Measurements from ENCODE around the gene SH3RF3. TPM values are rescaled to one million over a fixed set of nuclear protein-coding genes. Genes with fewer than 3 reads are reported as not detected.

Gene SH3RF3
- total RNA-seq, 1 experiment from 2014 or later: not detected

DNA sequence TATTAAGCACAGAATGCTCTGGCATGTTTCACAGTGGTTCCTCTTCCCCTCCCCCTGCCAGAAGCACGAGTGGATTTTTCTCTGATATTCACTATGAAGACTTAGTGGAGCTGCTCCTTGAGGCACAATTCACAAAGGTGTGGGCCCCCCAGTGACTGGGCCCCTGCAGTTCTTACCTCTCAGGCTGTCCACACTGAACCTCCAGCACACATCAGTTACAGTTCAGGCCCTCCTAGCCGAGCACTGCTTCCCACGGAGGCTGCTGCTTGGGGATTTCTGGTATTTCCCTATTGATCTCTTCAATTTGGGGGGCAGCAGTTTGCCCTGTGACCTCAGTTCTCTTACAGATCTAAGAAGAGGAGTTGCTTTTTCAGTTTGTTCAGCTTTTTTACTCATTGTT is 236.1 kb downstream of the SH3RF3 start:
- no peaks in the 10 kb centered on the region for H3K79me2 ChIP-seq (ENCODE audit: insufficient read depth, low read length)
- H2AFZ ChIP-seq (ENCODE audit: low read depth, low read length, poor library complexity, severe bottlenecking): no peak overlapping the region
- TF ChIP-seq FOSL1 (IDR thresholded peaks at IDR 0.05; ENCODE audit: low read depth) (no peak), SP1 (IDR thresholded peaks at IDR 0.05; ENCODE audit: low read depth) (no peak), EZH2phosphoT487 (IDR thresholded peaks at IDR 0.05; ENCODE audit: borderline replicate concordance) (no peak)
- H3K9me3 ChIP-seq (ENCODE audit: control insufficient read depth in 1 of 2, insufficient read depth in 1 of 2, low read depth in 1 of 2, low read length in 2 of 2): no peaks in the 10 kb centered on the region
- ChIA-PET RAD21 (ENCODE audit: low non-redundant PET in 1 of 2, low total read pairs in 2 of 2, uncharacterized antibody in 2 of 2, unreplicated experiment in 2 of 2) (no interaction called here), CTCF (no interaction called here), POLR2A (no interaction called here)
- no TSS peak for BruUV-seq (replicated peaks)
- no peak overlapping the region for H3K4me2 ChIP-seq (ENCODE audit: low read length)
- no peak overlapping the region for H3K9ac ChIP-seq (ENCODE audit: low read length)
- H3K4me3 ChIP-seq (replicated peaks in 1 of 2; ENCODE audit: low read depth in 1 of 2, low read length in 2 of 2): no peak overlapping the region
- H3K4me1 ChIP-seq (ENCODE audit: control insufficient read depth in 1 of 2, insufficient read depth in 2 of 2, low read length in 2 of 2): no peaks in the 10 kb centered on the region
- intact Hi-C loops (cut with micrococcal nuclease): no loop called here
- no peaks in the 10 kb centered on the region for H3K9me2 ChIP-seq (ENCODE audit: insufficient read depth)
- H3K27ac ChIP-seq (ENCODE audit: low read depth, low read length): no peak overlapping the region
- DNase-seq (ENCODE audit: low read depth, low spot score) (no peak), ATAC-seq (no peak)
- H4K20me1 ChIP-seq (ENCODE audit: insufficient read depth): no peaks in the 10 kb centered on the region
- no peaks in the 10 kb centered on the region; the same call in 1 of the 2 replicates for H3K27me3 ChIP-seq (ENCODE audit: insufficient read depth, low read length)
- no peaks in the 10 kb centered on the region for H3K36me3 ChIP-seq (ENCODE audit: control insufficient read depth in 1 of 2, insufficient read depth in 2 of 2, low read length in 2 of 2)

DNA sequence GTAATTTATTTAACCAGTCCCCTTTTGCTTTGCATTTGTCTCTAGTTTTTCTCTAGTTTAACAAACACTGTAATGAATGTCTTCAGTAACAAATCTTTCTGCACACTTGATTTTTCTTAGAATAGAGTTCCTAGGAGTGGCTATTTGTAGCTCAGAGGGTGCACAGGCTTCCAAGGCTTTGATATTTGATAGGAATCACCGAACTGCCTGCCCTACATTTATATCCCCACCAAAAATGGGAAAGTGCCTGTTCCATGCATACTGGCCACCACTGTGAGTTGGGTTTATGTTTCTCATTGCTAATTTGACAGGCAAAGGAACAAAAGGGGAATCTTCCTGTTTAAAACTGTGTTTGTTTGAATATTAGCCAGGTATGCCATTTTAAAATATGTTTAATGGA is 238.7 kb downstream of the SH3RF3 start:
- no peak overlapping the region for H3K4me3 ChIP-seq (replicated peaks in 1 of 2; ENCODE audit: low read depth in 1 of 2, low read length in 2 of 2)
- intact Hi-C loops (cut with micrococcal nuclease): no loop called here
- TF ChIP-seq SP1 (IDR thresholded peaks at IDR 0.05; ENCODE audit: low read depth) (no peak), ZFX (IDR thresholded peaks at IDR 0.05) (no peak), ZNF274 (IDR thresholded peaks at IDR 0.05; ENCODE audit: low read depth, low read length) (no peak), FOSL1 (IDR thresholded peaks at IDR 0.05; ENCODE audit: low read depth) (no peak), ELF1 (IDR thresholded peaks at IDR 0.05; ENCODE audit: borderline replicate concordance, low read depth) (no peak), YY1 (IDR thresholded peaks at IDR 0.05; ENCODE audit: extremely low read depth, insufficient replicate concordance, low read depth, low read length) (no peak), SIN3A (IDR thresholded peaks at IDR 0.05; ENCODE audit: low read depth) (no peak), CBX3 (IDR thresholded peaks at IDR 0.05; ENCODE audit: low read depth) (no peak), JUND (IDR thresholded peaks at IDR 0.05) (no peak), EGR1 (IDR thresholded peaks at IDR 0.05; ENCODE audit: low read depth) (no peak), POLR2A (IDR thresholded peaks at IDR 0.05; ENCODE audit: borderline replicate concordance, extremely low read depth, insufficient read depth, insufficient read length) (no peak), SRF (IDR thresholded peaks at IDR 0.05; ENCODE audit: low read depth) (no peak), CEBPB (IDR thresholded peaks at IDR 0.05; ENCODE audit: low read depth) (no peak)
- TF ChIP-seq, protein P1, sequence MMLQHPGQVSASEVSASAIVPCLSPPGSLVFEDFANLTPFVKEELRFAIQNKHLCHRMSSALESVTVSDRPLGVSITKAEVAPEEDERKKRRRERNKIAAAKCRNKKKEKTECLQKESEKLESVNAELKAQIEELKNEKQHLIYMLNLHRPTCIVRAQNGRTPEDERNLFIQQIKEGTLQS (IDR thresholded peaks at IDR 0.05): no peak
- TF ChIP-seq, protein P2, sequence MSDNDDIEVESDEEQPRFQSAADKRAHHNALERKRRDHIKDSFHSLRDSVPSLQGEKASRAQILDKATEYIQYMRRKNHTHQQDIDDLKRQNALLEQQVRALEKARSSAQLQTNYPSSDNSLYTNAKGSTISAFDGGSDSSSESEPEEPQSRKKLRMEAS (IDR thresholded peaks at IDR 0.05): no peak
- TF ChIP-seq, protein P3, sequence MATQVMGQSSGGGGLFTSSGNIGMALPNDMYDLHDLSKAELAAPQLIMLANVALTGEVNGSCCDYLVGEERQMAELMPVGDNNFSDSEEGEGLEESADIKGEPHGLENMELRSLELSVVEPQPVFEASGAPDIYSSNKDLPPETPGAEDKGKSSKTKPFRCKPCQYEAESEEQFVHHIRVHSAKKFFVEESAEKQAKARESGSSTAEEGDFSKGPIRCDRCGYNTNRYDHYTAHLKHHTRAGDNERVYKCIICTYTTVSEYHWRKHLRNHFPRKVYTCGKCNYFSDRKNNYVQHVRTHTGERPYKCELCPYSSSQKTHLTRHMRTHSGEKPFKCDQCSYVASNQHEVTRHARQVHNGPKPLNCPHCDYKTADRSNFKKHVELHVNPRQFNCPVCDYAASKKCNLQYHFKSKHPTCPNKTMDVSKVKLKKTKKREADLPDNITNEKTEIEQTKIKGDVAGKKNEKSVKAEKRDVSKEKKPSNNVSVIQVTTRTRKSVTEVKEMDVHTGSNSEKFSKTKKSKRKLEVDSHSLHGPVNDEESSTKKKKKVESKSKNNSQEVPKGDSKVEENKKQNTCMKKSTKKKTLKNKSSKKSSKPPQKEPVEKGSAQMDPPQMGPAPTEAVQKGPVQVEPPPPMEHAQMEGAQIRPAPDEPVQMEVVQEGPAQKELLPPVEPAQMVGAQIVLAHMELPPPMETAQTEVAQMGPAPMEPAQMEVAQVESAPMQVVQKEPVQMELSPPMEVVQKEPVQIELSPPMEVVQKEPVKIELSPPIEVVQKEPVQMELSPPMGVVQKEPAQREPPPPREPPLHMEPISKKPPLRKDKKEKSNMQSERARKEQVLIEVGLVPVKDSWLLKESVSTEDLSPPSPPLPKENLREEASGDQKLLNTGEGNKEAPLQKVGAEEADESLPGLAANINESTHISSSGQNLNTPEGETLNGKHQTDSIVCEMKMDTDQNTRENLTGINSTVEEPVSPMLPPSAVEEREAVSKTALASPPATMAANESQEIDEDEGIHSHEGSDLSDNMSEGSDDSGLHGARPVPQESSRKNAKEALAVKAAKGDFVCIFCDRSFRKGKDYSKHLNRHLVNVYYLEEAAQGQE (IDR thresholded peaks at IDR 0.05; ENCODE audit: low read depth): no peak
- TF ChIP-seq, protein P4, sequence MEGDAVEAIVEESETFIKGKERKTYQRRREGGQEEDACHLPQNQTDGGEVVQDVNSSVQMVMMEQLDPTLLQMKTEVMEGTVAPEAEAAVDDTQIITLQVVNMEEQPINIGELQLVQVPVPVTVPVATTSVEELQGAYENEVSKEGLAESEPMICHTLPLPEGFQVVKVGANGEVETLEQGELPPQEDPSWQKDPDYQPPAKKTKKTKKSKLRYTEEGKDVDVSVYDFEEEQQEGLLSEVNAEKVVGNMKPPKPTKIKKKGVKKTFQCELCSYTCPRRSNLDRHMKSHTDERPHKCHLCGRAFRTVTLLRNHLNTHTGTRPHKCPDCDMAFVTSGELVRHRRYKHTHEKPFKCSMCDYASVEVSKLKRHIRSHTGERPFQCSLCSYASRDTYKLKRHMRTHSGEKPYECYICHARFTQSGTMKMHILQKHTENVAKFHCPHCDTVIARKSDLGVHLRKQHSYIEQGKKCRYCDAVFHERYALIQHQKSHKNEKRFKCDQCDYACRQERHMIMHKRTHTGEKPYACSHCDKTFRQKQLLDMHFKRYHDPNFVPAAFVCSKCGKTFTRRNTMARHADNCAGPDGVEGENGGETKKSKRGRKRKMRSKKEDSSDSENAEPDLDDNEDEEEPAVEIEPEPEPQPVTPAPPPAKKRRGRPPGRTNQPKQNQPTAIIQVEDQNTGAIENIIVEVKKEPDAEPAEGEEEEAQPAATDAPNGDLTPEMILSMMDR (IDR thresholded peaks at IDR 0.05 in 2 of 3, conservative IDR thresholded peaks at IDR 0.05 in 1 of 3; ENCODE audit: borderline replicate concordance in 1 of 3, insufficient read depth in 1 of 3, low read depth in 2 of 3, low read length in 2 of 3): no peak
- no peaks in the 10 kb centered on the region for H3K9me3 ChIP-seq (ENCODE audit: control insufficient read depth in 1 of 2, insufficient read depth in 1 of 2, low read depth in 1 of 2, low read length in 2 of 2)
- DNase-seq (ENCODE audit: low read depth, low spot score) (no peak), ATAC-seq (no peak)
- no peaks in the 10 kb centered on the region for H3K79me2 ChIP-seq (ENCODE audit: insufficient read depth, low read length)
- no peak overlapping the region for H3K4me2 ChIP-seq (ENCODE audit: low read length)
- no peaks in the 10 kb centered on the region for H4K20me1 ChIP-seq (ENCODE audit: insufficient read depth)
- H3K27ac ChIP-seq (ENCODE audit: low read depth, low read length): no peak overlapping the region
- H3K9me2 ChIP-seq (ENCODE audit: insufficient read depth): no peaks in the 10 kb centered on the region
- H3K36me3 ChIP-seq (ENCODE audit: control insufficient read depth in 1 of 2, insufficient read depth in 2 of 2, low read length in 2 of 2): no peaks in the 10 kb centered on the region
- no peak overlapping the region for H3K9ac ChIP-seq (ENCODE audit: low read length)
- H3K4me1 ChIP-seq (ENCODE audit: control insufficient read depth in 1 of 2, insufficient read depth in 2 of 2, low read length in 2 of 2): no peaks in the 10 kb centered on the region
- RAD21 ChIA-PET (ENCODE audit: low non-redundant PET in 1 of 2, low total read pairs in 2 of 2, uncharacterized antibody in 2 of 2, unreplicated experiment in 2 of 2): no interaction called here
- no peaks in the 10 kb centered on the region; the same call in 1 of the 2 replicates for H3K27me3 ChIP-seq (ENCODE audit: insufficient read depth, low read length)
- no peak overlapping the region for H2AFZ ChIP-seq (ENCODE audit: low read depth, low read length, poor library complexity, severe bottlenecking)
- CTCF ChIA-PET: no interaction called here
- BruUV-seq (replicated peaks): no TSS peak
- POLR2A ChIA-PET: no interaction called here

Data from HCT116 (cell line).